MM.1S (cell line): ENCODE results near the gene FGL2.

Experiments
- EZH2phosphoT487 ChIP-seq: fragments of 300-600 bp; sonication (generic); IDR thresholded peaks from 2 replicates; pipeline ENCODE4 v1.6.1; 2018; ENCODE audit warnings: antibody characterized with exemption, low read length
- TF ChIP-seq, protein P1 (sequence below): fragments of 300-600 bp; sonication (generic); IDR thresholded peaks from 2 replicates; pipeline ENCODE4 v1.5.1; 2016; ENCODE audit warnings: antibody characterized with exemption, low read length, mixed read lengths

GRCh38 chr7:77185866-77186265 is 13.8 kb downstream of the FGL2 start:
- no peak for TF ChIP-seq EZH2phosphoT487
- TF ChIP-seq, protein P1, sequence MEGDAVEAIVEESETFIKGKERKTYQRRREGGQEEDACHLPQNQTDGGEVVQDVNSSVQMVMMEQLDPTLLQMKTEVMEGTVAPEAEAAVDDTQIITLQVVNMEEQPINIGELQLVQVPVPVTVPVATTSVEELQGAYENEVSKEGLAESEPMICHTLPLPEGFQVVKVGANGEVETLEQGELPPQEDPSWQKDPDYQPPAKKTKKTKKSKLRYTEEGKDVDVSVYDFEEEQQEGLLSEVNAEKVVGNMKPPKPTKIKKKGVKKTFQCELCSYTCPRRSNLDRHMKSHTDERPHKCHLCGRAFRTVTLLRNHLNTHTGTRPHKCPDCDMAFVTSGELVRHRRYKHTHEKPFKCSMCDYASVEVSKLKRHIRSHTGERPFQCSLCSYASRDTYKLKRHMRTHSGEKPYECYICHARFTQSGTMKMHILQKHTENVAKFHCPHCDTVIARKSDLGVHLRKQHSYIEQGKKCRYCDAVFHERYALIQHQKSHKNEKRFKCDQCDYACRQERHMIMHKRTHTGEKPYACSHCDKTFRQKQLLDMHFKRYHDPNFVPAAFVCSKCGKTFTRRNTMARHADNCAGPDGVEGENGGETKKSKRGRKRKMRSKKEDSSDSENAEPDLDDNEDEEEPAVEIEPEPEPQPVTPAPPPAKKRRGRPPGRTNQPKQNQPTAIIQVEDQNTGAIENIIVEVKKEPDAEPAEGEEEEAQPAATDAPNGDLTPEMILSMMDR: no peak
